ENCODE measurements around the gene CHTF18.

The CHTF18 gene

GRCh38 chr16:794091-794822 is 5.8 kb downstream of the CHTF18 start:
- no peak for DNase-seq (ENCODE audit: low spot score)

GRCh38 chr16:794853-795466 is 6.5 kb downstream of the CHTF18 start:
- DNase-seq (ENCODE audit: low spot score) = no peak

DNA sequence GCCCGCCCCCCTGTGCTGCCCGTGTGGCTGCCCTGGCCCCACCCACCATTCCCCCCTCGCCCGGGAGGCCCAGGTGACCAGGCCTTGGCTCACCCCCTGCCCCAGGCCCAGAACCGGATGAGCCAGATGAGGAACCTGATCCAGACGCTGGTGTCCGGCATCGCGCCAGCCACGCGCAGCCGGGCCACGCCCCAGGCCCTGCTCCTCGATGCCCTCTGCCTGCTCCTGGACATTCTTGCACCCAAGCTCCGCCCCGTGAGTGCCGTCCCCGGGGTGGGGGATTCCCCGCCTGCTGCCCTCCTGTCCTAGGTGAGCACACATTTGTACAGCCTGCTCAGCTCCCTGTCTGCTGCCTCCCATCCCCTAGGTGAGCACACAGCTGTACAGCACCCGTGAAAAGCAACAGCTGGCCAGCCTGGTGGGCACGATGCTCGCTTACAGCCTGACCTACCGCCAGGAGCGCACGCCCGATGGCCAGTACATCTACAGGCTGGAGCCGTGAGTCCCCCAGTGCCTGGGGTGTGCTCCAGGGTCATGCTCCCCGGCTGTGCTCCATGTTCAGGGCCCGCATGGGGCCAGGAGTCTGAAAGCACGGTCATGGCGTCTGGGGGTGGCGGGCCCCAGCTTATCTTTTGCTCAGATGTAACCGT is 7.3 kb downstream of the CHTF18 start:
- peak; percentile 57 for DNase-seq (ENCODE audit: low spot score)

DNA sequence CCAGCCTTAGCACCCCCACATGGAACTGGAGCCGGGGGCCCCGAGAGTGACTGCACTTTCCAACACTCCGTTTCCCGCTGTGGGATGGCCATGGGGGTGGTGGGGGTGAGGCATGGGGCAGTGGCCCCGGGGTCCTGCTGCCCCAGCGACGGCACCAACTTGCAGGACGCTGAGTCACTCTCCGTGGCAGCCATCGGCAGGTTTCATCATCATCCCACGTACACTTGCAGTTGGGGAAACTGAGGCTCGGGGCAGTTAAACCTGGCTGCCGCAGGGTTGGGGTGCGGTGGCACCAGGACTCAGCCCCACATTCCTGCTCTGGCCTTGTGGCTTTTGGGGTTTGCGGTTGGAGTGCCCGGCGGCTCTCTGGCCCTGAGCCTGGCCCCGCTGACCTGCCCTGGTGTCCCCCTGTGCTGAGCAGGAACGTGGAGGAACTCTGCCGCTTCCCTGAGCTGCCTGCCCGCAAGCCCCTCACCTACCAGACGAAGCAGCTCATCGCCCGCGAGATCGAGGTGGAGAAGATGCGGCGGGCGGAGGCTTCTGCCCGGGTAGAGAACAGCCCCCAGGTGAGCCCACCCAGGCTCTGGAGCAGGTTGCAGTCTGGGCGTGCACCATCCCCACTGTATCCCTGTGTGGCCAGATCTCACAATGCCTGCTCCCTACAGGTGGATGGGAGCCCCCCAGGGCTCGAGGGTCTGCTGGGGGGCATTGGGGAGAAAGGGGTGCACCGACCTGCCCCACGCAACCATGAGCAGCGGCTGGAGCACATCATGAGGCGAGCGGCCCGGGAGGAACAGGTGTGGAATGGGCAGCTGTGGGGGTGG is 8.1 kb downstream of the CHTF18 start:
- DNase-seq (ENCODE audit: low spot score) = no peak

DNA sequence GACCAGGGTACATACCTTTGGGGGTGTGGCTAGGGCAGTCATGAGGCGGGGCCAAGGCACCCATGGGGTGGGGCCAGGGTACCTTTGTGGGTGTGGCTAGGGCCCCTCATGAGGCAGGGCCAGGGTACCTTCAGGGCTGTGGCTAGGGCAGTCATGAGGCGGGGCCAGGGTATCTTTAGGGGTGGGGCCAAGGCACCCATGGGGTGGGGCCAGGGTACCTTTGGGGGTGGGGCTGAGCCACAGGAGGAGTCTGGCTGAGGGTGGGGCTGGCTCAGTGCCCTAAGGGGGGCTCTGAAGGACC is 8.7 kb downstream of the CHTF18 start:
- DNase-seq (ENCODE audit: low spot score) = no peak

GRCh38 chr16:797686-798085 is 9.3 kb downstream of the CHTF18 start:
- DNase-seq (ENCODE audit: low spot score) = no peak

- no peak for DNase-seq (ENCODE audit: low spot score)
Observed at GRCh38 chr16:798666-799065, 10.2 kb downstream of the CHTF18 start.

DNA sequence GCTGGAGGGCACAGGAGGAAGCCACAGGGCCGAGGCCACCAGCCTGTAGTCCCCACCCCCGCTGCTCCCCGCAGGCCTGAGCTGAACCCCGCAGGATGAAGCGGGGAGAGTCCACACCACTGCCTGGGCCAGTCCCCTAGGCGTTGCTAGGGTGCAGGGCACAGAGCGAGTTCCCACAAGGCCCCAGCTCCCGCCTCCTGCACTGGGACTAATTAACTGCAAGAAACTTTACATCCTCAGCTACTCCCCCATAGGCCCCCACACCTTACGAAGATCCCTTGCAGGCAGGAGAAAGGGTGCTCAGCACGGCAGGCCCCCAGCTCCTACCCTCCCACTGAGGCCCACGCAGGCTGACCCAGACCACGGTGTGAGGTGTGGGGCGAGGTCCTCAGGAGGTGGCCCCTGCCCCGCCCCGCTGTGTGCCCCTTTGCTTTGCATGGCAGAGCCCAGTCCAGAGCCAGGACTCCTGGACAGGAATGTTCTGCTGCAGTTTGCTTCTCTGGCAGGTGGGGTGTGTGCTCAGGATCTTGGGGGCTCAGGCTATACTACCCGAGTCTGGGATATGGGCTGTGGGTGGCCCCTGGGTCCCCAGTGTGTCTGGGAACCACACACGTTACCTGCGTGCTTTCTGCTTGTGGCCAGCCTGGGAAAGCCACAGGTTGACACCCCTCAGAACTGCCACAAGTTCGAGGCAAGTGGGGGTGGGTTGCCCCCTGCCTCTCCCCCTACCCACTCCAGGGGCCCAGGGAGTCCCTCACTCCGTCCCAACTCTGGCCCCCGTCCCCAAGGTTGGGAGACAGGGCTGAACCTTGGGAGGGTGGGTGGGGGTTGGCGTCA is 10.9 kb downstream of the CHTF18 start:
- DNase-seq (ENCODE audit: low spot score) = no peak

GRCh38 chr16:799948-800833 is 11.8 kb downstream of the CHTF18 start, which contains the start of gene GNG13:
Gene GNG13 (minus strand): TSS chr16:800734. CDS start chr16:799077, 1,657 bp downstream.
- DNase-seq (ENCODE audit: low spot score) = no peak

DNA sequence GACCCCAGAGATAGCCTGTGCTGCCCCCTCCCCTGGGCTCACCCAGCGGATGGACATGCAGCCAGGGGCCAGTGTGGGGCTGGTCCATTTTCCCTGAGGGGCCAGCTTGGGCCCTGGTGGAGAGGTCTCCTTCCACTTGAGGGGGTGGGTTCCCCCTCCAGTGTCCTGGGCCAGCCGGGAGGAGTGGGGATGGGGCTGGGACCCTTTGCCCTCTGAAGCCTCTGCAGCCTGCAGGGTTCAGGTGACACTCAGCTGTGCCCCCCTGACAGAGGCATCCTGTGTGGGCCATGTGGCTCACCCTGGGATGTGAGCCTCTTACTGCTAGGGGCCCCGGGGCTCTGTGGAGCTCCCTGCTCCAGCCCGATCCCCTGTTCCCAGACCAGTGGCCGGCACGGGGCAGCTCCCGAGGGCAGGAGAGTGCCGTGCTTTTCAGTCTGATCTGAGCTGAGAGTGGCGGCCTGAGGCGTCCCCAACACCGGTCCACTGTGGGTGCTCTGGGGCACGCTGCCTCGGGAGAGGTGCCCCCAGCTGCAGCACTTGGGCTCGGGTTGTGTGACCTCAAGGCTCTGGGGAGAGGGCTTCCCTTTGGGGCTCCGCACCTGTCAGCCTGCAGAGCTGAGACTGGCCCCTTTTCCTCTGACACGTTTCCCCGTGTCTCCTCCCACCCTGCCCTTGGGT is 12.6 kb downstream of the CHTF18 start:
- no peak for DNase-seq (ENCODE audit: low spot score)

GRCh38 chr16:801584-802363 is 13.4 kb downstream of the CHTF18 start:
- DNase-seq (ENCODE audit: low spot score) = no peak

DNA sequence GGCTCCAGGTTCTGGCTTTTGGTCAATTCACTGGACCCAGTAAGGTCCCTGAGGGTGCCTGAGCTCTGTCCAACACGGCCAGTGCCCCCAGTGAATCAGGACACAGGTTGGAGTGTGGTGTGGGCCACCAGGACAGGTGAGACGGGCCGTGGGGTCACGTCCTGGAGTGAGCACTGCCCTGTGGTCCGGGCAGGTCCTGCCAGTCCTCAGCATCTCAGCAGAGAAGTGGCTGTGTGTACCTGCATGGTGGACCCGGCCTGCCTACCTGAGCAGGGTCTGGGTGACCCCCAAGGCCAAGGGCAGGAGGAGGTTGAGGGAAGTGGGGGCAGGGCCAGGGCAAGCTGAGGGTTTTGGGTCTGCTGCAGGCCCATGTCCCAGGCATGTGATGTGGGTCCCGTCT is 14.0 kb downstream of the CHTF18 start:
- no peak for DNase-seq (ENCODE audit: low spot score)

DNA sequence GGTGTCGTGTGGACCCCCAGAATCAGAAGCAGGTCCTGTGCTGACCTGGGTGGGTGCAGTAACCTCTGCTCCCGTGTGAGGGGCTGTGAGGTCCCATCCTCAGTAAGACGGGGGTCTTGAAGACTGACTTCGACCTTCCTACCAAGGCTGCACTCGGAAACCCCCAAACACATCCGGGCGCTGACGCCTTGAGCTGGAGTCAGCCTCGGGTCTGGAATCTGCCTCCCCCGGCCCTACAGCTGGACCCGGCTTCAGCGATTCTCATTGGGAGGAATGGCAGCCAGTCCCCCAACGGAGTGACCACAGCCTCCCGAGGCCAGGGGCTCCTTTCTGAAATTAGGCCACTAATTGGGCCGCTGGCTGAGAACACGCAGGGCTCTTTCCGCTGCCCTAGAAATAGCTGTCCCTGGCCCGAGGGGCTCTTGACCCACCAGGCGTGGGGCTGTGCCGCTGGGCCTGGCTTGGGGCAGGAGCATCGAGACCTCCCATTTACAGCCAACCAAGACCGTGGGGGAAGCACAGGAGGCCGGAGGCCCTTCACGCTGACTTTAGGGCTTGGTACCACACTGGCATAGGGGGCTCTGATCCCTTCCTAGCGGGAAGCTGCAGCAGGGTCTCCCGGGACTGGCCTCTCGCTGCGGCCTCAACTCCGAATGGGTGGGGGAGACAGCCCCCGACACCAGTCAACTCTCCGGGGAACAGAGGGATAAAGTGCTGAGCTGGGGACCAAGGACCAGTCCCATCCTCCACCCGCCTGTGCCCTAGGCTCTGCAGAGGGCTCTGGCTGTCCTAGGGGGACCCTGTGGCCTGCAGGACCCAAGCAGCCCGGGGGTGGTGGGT is 14.7 kb downstream of the CHTF18 start:
- no peak for DNase-seq (ENCODE audit: low spot score)

DNA sequence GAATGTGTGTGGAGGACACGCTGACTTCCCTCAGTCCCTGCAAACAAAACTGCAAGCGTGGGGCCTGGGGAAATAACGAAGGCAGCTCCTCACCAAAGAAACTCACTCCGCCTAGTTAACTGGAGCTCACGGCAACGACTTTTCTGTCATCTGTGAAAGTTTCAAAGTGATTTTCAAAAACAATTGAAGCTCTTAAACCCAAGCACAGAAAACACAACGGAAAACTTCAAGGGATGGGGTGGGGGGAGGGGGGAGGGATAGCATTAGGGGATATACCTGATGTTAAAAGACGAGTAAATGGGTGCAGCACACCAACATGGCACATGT is 15.3 kb downstream of the CHTF18 start:
- no peak for DNase-seq (ENCODE audit: low spot score)

DNA sequence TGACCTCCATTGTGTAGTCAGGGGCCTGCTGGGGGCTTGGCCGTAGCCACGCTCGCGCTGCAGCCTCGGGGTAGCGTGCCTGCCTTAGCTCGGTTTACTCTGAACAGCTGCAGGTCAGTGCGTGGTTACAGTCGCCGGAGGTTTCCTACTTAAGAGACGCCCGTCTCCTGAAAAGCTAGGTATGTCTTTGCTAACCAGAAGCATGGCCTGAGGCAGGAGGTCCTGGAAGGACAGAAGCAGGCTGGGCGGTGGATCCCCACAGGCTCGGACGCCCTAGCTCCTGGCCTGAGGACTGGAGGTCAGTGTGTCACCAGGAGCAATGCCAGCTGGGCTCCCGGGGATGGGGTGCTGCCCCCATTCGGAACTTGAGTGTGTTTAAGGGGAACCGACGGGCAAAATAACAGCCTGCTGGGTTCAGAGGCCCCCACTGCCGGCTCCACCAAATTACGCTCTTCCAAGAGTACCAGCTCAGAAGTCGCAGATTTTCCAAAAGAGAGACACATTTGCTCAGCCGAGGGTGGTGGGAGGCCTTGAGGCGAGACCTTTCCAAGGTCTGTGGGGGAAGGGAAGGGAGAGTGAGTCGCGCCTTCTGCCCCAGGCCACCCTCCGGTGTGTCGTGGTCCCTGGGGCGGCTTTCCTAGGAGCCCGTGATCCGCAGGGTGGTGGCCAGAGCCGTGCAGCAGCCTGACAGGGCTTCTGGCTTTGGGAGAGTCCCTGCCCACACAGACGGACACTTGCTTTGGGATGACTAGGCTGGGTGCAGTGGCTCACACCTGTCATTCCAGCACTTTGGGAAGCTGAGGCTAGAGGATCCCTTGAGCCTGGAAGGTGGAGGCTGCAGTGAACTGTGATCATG is 16.0 kb downstream of the CHTF18 start:
- DNase-seq (ENCODE audit: low spot score) = no peak

DNA sequence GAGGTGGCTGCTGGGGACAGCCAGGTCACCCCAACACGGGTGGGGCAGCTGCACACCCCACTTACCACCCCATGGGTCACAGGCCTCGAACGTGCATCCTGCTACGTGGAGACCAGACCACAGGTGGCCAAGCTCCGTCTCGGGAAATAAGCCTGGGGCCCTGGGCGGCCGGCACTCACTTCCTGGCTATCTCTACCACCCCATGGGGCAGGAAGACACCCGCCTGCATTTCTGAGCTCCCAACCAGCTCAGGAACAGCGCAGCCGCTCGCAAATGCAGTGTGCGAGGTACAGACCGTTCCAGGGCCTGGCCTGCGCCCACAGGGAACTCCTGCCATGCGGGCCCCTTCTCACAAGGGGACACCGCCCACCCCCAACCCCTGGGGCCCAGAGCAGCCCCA is 17.1 kb downstream of the CHTF18 start:
- DNase-seq (ENCODE audit: low spot score) = no peak

DNA sequence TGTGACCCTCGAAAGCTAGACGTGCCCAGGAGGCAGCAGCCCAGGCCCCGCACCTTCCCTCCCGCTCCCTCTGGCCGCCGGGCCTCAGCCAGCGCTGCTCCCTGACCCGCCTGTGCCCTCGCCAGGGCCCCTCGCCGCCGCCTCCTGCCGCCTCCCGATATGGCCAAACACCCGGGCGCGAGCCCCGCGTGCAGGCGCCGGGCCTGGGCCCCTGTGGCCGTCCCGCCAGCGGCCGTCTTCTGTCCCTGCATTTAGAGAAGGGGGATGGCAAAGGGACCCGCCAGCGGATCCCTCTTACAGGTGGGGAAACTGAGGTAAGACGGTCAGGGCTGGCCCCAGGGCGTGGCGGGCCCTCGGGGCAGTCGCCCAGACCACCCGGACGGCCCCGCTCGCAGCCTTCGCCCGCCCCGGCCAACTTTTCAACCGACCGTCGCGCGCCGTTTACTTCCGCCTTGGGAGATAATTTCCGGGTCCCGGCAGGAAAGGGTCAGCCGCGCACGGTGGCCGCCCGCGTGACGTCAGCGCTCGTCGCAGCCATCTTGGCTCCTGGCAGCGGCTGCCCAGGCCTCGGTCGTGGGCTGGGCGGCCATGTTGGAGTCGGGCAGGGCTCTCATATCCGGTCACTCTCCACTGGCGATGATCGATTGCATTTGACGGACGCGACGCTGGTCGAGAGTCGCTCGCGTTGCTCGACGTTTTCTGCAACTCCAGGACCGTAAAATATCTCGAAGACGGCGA is 19.1 kb downstream of the CHTF18 start:
- DNase-seq (ENCODE audit: low spot score) = peak; percentile 95
